Activated naive CD8-positive, alpha-beta T cell treated with anti-CD3 and anti-CD28 coated beads, Interleukin-2, amount 10 ng/mL, durations not matched to agents 7 days and 5 days (primary cell): ENCODE data around the gene MTERF1. TPM values are rescaled to one million over a fixed set of nuclear protein-coding genes. Genes with fewer than 3 reads are reported as not detected.
"Not testable (repeated sequence)": the region's sequence is repeated elsewhere in the genome, so short reads cannot be mapped to it uniquely, and the experiment has no call there.

Experiments
- ATAC-seq: fragments of 150-1000 bp; cut with Tn5 transposase; one replicate; pipeline ENCODE4 v1.10.0; 2021; ENCODE audit warnings: low read depth, moderate library complexity
- POLR2A ChIA-PET: fragments of 350-600 bp; sonication (Branson Sonifier 250); formaldehyde crosslinking; loops from one replicate; lab custom pipeline; 2021; ENCODE audit warnings: antibody characterized with exemption; lab: Charles Lee
- DNase-seq: peaks from one replicate; pipeline ENCODE4 v3.0.0; 2021
- H3K27ac Mint-ChIP-seq: one replicate; pipeline ENCODE4 v1.8.0; 2022; ENCODE audit warnings: mild to moderate bottlenecking, mixed read lengths
- H3K27me3 Mint-ChIP-seq: one replicate; pipeline ENCODE4 v1.8.0; 2022; ENCODE audit warnings: mild to moderate bottlenecking, moderate library complexity, mixed read lengths
- H3K36me3 Mint-ChIP-seq: one replicate; pipeline ENCODE4 v1.8.0; 2021; ENCODE audit warnings: mild to moderate bottlenecking, mixed read lengths
- H3K4me1 Mint-ChIP-seq: one replicate; pipeline ENCODE4 v1.8.0; 2021; ENCODE audit warnings: mixed read lengths
- H3K4me3 Mint-ChIP-seq: one replicate; pipeline ENCODE4 v1.8.0; 2022; ENCODE audit warnings: mild to moderate bottlenecking, moderate library complexity, mixed read lengths
- H3K9me3 Mint-ChIP-seq: one replicate; pipeline ENCODE4 v1.8.0; 2021; ENCODE audit warnings: mixed read lengths
- total RNA-seq, 2 experiments: library from RNA; stranded (reverse); gene quantifications; one replicate each; pipeline ENCODE4 v1.2.3, GENCODE V29; 2021

The MTERF1 gene
- total RNA-seq, 2 experiments from 2014 or later: 20.9 to 24.4 TPM

GRCh38 chr7:91872069-91872468, 8.4 kb downstream of the MTERF1 start:
- ATAC-seq (no peak), DNase-seq (no peak)
- no peaks in the 10 kb centered on the region for H3K27me3 Mint-ChIP-seq
- POLR2A ChIA-PET: no interaction called here
- H3K9me3 Mint-ChIP-seq: no peaks in the 10 kb centered on the region
- H3K4me1 Mint-ChIP-seq: no peaks in the 10 kb centered on the region
- H3K27ac Mint-ChIP-seq: no peak overlapping the region
- no peak overlapping the region for H3K4me3 Mint-ChIP-seq
- H3K36me3 Mint-ChIP-seq: peaks cover 38% of the 10 kb centered on the region

GRCh38 chr7:91869661-91870060, 10.8 kb downstream of the MTERF1 start:
- DNase-seq (no peak), ATAC-seq (no peak)
- POLR2A ChIA-PET: no interaction called here
- Mint-ChIP-seq H3K9me3 (no peaks in the 10 kb centered on the region), H3K36me3 (peaks cover 30% of the 10 kb centered on the region), H3K4me3 (no peak overlapping the region), H3K27me3 (no peaks in the 10 kb centered on the region), H3K27ac (no peak overlapping the region), H3K4me1 (peaks cover 2% of the 10 kb centered on the region)

GRCh38 chr7:91866599-91867148, 13.8 kb downstream of the MTERF1 start:
- H3K4me1 Mint-ChIP-seq: peaks cover 2% of the 10 kb centered on the region
- H3K27ac Mint-ChIP-seq: no peak overlapping the region
- H3K36me3 Mint-ChIP-seq: peaks cover 26% of the 10 kb centered on the region
- no peak for DNase-seq
- peaks cover 2% of the 10 kb centered on the region for H3K9me3 Mint-ChIP-seq
- POLR2A ChIA-PET: no interaction called here
- no peaks in the 10 kb centered on the region for H3K27me3 Mint-ChIP-seq
- H3K4me3 Mint-ChIP-seq: no peak overlapping the region
- ATAC-seq: no peak

- H3K9me3 Mint-ChIP-seq: peaks cover 2% of the 10 kb centered on the region
- no peak overlapping the region for H3K27ac Mint-ChIP-seq
- no peak for ATAC-seq
- POLR2A ChIA-PET: no interaction called here
- no peaks in the 10 kb centered on the region for H3K27me3 Mint-ChIP-seq
- H3K36me3 Mint-ChIP-seq: peaks cover 19% of the 10 kb centered on the region
- peaks cover 2% of the 10 kb centered on the region for H3K4me1 Mint-ChIP-seq
- H3K4me3 Mint-ChIP-seq: no peak overlapping the region
- DNase-seq: no peak
These were observed 15.0 kb downstream of the MTERF1 start for GRCh38 chr7:91865511-91865910.

GRCh38 chr7:91864604-91865003, 15.9 kb downstream of the MTERF1 start:
- ATAC-seq, H3K4me1 Mint-ChIP-seq, H3K27me3 Mint-ChIP-seq, H3K27ac Mint-ChIP-seq, H3K4me3 Mint-ChIP-seq, DNase-seq, POLR2A ChIA-PET, H3K9me3 Mint-ChIP-seq: not testable (repeated sequence)
- peaks cover 19% of the 10 kb centered on the region for H3K36me3 Mint-ChIP-seq

GRCh38 chr7:91864070-91864469, 16.4 kb downstream of the MTERF1 start:
- no peak for DNase-seq
- H3K27ac Mint-ChIP-seq: no peak overlapping the region
- no peak for ATAC-seq
- POLR2A ChIA-PET: no interaction called here
- peaks cover 2% of the 10 kb centered on the region for H3K4me1 Mint-ChIP-seq
- no peaks in the 10 kb centered on the region for H3K27me3 Mint-ChIP-seq
- H3K9me3 Mint-ChIP-seq: peaks cover 2% of the 10 kb centered on the region
- H3K36me3 Mint-ChIP-seq: peaks cover 19% of the 10 kb centered on the region
- H3K4me3 Mint-ChIP-seq: no peak overlapping the region

- H3K4me3 Mint-ChIP-seq: no peak overlapping the region
- no peak for ATAC-seq
- peaks cover 15% of the 10 kb centered on the region for H3K36me3 Mint-ChIP-seq
- H3K4me1 Mint-ChIP-seq: no peaks in the 10 kb centered on the region
- no peaks in the 10 kb centered on the region for H3K9me3 Mint-ChIP-seq
- H3K27me3 Mint-ChIP-seq: no peaks in the 10 kb centered on the region
- DNase-seq: no peak
- H3K27ac Mint-ChIP-seq: no peak overlapping the region
- POLR2A ChIA-PET: no interaction called here
These were observed 28.2 kb downstream of the MTERF1 start for GRCh38 chr7:91852263-91852741.

GRCh38 chr7:91850455-91850854, 30.0 kb downstream of the MTERF1 start:
- Mint-ChIP-seq H3K9me3 (no peaks in the 10 kb centered on the region), H3K4me1 (no peaks in the 10 kb centered on the region), H3K36me3 (peaks cover 16% of the 10 kb centered on the region), H3K4me3 (no peak overlapping the region), H3K27me3 (no peaks in the 10 kb centered on the region), H3K27ac (no peak overlapping the region)
- POLR2A ChIA-PET: no interaction called here
- DNase-seq (no peak), ATAC-seq (no peak)

- DNase-seq (no peak), ATAC-seq (no peak)
- Mint-ChIP-seq H3K27me3 (no peaks in the 10 kb centered on the region), H3K4me1 (no peaks in the 10 kb centered on the region), H3K36me3 (peaks cover 12% of the 10 kb centered on the region), H3K9me3 (no peaks in the 10 kb centered on the region), H3K27ac (no peak overlapping the region), H3K4me3 (no peak overlapping the region)
- POLR2A ChIA-PET: no interaction called here
These were observed 32.5 kb downstream of the MTERF1 start for GRCh38 chr7:91847876-91848588.

GRCh38 chr7:91847231-91847630, 33.3 kb downstream of the MTERF1 start:
- Mint-ChIP-seq H3K4me3 (no peak overlapping the region), H3K36me3 (peaks cover 13% of the 10 kb centered on the region), H3K27ac (no peak overlapping the region), H3K4me1 (no peaks in the 10 kb centered on the region), H3K27me3 (no peaks in the 10 kb centered on the region), H3K9me3 (no peaks in the 10 kb centered on the region)
- POLR2A ChIA-PET: no interaction called here
- no peak for ATAC-seq
- DNase-seq: no peak

GRCh38 chr7:91846436-91846835, 34.1 kb downstream of the MTERF1 start:
- Mint-ChIP-seq H3K27me3 (no peaks in the 10 kb centered on the region), H3K4me3 (no peak overlapping the region), H3K4me1 (no peaks in the 10 kb centered on the region), H3K36me3 (peaks cover 13% of the 10 kb centered on the region), H3K9me3 (no peaks in the 10 kb centered on the region), H3K27ac (no peak overlapping the region)
- no peak for DNase-seq
- POLR2A ChIA-PET: no interaction called here
- ATAC-seq: no peak

GRCh38 chr7:91843831-91844230, 36.7 kb downstream of the MTERF1 start:
- no peak for ATAC-seq
- no peak overlapping the region for H3K27ac Mint-ChIP-seq
- POLR2A ChIA-PET: no interaction called here
- H3K36me3 Mint-ChIP-seq: peaks cover 10% of the 10 kb centered on the region
- DNase-seq: no peak
- H3K4me3 Mint-ChIP-seq: no peak overlapping the region
- no peaks in the 10 kb centered on the region for H3K27me3 Mint-ChIP-seq
- peaks cover 2% of the 10 kb centered on the region for H3K9me3 Mint-ChIP-seq
- no peaks in the 10 kb centered on the region for H3K4me1 Mint-ChIP-seq

GRCh38 chr7:91838439-91838838, 42.1 kb downstream of the MTERF1 start:
- ATAC-seq: no peak
- Mint-ChIP-seq H3K27ac (no peak overlapping the region), H3K9me3 (peaks cover 2% of the 10 kb centered on the region), H3K36me3 (peaks cover 3% of the 10 kb centered on the region), H3K4me1 (peaks cover 2% of the 10 kb centered on the region), H3K4me3 (no peak overlapping the region), H3K27me3 (no peaks in the 10 kb centered on the region)
- POLR2A ChIA-PET: no interaction called here
- no peak for DNase-seq

- Mint-ChIP-seq H3K4me3 (no peak overlapping the region), H3K4me1 (peaks cover 2% of the 10 kb centered on the region), H3K36me3 (peaks cover 3% of the 10 kb centered on the region), H3K27me3 (no peaks in the 10 kb centered on the region), H3K27ac (no peak overlapping the region), H3K9me3 (peaks cover 2% of the 10 kb centered on the region)
- DNase-seq: no peak
- POLR2A ChIA-PET: no interaction called here
- ATAC-seq: no peak
These were observed 43.0 kb downstream of the MTERF1 start for GRCh38 chr7:91837397-91838070.
